ENCODE measurements around the gene EPN1. TPM values are rescaled to one million over a fixed set of nuclear protein-coding genes. Genes with fewer than 3 reads are reported as not detected.

Gene EPN1
- total and polyA plus RNA-seq, 9 of the 15 experiments (the other 6 are each of a cell fraction or from before 2014, with no cell fraction given): 0.08 to 138 (median 12.7) TPM

GRCh38 chr19:55648585-55649267 lies 26.3 kb upstream of the EPN1 start:
- H2AFZ ChIP-seq (ENCODE audit: low read depth, low read length): peak overlapping the region; percentile 95
- POLR2A ChIA-PET: interaction anchor here (0.6 to 1.8 kb wide), 6 partner anchors 11 to 612 kb away, joined by 3 to 7 read pairs (median 4); no protein-coding TSS in a partner anchor
- TF ChIP-seq ZZZ3 (IDR thresholded peaks at IDR 0.05): no peak
- TF ChIP-seq HIVEP1 (CRISPR knock-in tag; IDR thresholded peaks at IDR 0.05): no peak
- TF ChIP-seq ZNF165 (CRISPR knock-in tag; IDR thresholded peaks at IDR 0.05; ENCODE audit: borderline replicate concordance): 0 out of 2 replicates have a peak, but pooled peaks have one; percentile 4
- TF ChIP-seq, protein P1, sequence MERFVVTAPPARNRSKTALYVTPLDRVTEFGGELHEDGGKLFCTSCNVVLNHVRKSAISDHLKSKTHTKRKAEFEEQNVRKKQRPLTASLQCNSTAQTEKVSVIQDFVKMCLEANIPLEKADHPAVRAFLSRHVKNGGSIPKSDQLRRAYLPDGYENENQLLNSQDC (CRISPR knock-in tag; IDR thresholded peaks at IDR 0.05): no peak
- TF ChIP-seq CCAR2 (IDR thresholded peaks at IDR 0.05; ENCODE audit: low read depth, low read length): no peak
- no peak for TF ChIP-seq KAT7 (CRISPR knock-in tag; IDR thresholded peaks at IDR 0.05; ENCODE audit: borderline replicate concordance)
- no peak for TF ChIP-seq MAX (CRISPR knock-in tag; IDR thresholded peaks at IDR 0.05)
- TF ChIP-seq, protein P2, sequence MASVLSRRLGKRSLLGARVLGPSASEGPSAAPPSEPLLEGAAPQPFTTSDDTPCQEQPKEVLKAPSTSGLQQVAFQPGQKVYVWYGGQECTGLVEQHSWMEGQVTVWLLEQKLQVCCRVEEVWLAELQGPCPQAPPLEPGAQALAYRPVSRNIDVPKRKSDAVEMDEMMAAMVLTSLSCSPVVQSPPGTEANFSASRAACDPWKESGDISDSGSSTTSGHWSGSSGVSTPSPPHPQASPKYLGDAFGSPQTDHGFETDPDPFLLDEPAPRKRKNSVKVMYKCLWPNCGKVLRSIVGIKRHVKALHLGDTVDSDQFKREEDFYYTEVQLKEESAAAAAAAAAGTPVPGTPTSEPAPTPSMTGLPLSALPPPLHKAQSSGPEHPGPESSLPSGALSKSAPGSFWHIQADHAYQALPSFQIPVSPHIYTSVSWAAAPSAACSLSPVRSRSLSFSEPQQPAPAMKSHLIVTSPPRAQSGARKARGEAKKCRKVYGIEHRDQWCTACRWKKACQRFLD (CRISPR knock-in tag; IDR thresholded peaks at IDR 0.05): no peak
- TF ChIP-seq BRD9 (IDR thresholded peaks at IDR 0.05; ENCODE audit: low read depth, partially characterized antibody): no peak
- TF ChIP-seq, protein P3, sequence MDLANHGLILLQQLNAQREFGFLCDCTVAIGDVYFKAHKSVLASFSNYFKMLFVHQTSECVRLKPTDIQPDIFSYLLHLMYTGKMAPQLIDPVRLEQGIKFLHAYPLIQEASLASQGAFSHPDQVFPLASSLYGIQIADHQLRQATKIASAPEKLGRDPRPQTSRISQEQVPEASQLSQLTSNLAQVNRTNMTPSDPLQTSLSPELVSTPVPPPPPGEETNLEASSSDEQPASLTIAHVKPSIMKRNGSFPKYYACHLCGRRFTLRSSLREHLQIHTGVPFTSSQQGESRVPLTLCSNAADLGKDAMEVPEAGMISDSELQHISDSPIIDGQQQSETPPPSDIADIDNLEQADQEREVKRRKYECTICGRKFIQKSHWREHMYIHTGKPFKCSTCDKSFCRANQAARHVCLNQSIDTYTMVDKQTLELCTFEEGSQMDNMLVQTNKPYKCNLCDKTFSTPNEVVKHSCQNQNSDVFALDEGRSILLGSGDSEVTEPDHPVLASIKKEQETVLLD (IDR thresholded peaks at IDR 0.05): no peak
- TF ChIP-seq, protein P4, sequence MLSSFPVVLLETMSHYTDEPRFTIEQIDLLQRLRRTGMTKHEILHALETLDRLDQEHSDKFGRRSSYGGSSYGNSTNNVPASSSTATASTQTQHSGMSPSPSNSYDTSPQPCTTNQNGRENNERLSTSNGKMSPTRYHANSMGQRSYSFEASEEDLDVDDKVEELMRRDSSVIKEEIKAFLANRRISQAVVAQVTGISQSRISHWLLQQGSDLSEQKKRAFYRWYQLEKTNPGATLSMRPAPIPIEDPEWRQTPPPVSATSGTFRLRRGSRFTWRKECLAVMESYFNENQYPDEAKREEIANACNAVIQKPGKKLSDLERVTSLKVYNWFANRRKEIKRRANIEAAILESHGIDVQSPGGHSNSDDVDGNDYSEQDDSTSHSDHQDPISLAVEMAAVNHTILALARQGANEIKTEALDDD (IDR thresholded peaks at IDR 0.05): no peak
- TF ChIP-seq ZNF24 (IDR thresholded peaks at IDR 0.05): no peak
- TF ChIP-seq VEZF1 (CRISPR knock-in tag; IDR thresholded peaks at IDR 0.05): peak; percentile 1
- no peak for TF ChIP-seq ZNF668 (CRISPR knock-in tag; IDR thresholded peaks at IDR 0.05)
- no peak for TF ChIP-seq ZNF695 (CRISPR knock-in tag; IDR thresholded peaks at IDR 0.05)
- no peak for TF ChIP-seq EGR1 (conservative IDR thresholded peaks at IDR 0.05)
- TF ChIP-seq SIX5 (IDR thresholded peaks at IDR 0.05; ENCODE audit: borderline replicate concordance in 1 of 2, insufficient read depth in 1 of 2, low read depth in 1 of 2, low read length in 2 of 2): no peak

More at GRCh38 chr19:55648585-55649267, 26.3 kb upstream of the EPN1 start:
- peaks cover 22 to 80% of the 10 kb centered on the region in 2 experiments; a peak in 4 of 5 replicates for H3K4me1 ChIP-seq (replicated peaks in 1 of 2; ENCODE audit: control insufficient read depth in 2 of 2, insufficient read depth in 2 of 2, low read length in 2 of 2)
- 16% methylated on average over 14 of the region's 25 CpGs for WGBS (ENCODE audit: insufficient coverage, low coverage, missing lambda C conversion rate)
- intact Hi-C loops (cut with micrococcal nuclease): no loop called here
- in situ Hi-C loops (cut with MboI): loop anchor here (25.0 kb wide), 2 partner anchors 511 to 664 kb away; partner anchors contain the start of genes TNNT1 and ZSCAN5A
- BruUV-seq (replicated peaks): no TSS peak
- no peaks in the 10 kb centered on the region for H3K9me1 ChIP-seq (ENCODE audit: control insufficient read depth, insufficient read depth, low read length)
- H3K36me3 ChIP-seq (ENCODE audit: control insufficient read depth, insufficient read depth, low read length): peaks cover 48% of the 10 kb centered on the region; the same call in 2 of the 3 replicates
- ATAC-seq (peak; percentile 3), FAIRE-seq (no peak), DNase-seq (ENCODE audit: extremely low read depth in 1 of 4, low spot score in 3 of 4) (no peak)
- peak overlapping the region; percentile 90 for H3K4me2 ChIP-seq (ENCODE audit: insufficient read depth, low read length)
- H3K9me3 ChIP-seq (replicated peaks; ENCODE audit: control insufficient read depth, insufficient read depth, low read depth, low read length): no peaks in the 10 kb centered on the region
- H3K9ac ChIP-seq (ENCODE audit: insufficient read depth in 1 of 2, low read depth in 2 of 2, low read length in 2 of 2): peak overlapping the region; percentile 89 to 98
- CTCF ChIA-PET (ENCODE audit: low intra/inter-chr PET ratio): no interaction called here
- H3K27me3 ChIP-seq (ENCODE audit: control insufficient read depth in 2 of 2, insufficient read depth in 2 of 2, low read length in 2 of 2): no peaks in the 10 kb centered on the region
- peak overlapping the region; percentile 90 for H3K27ac ChIP-seq (ENCODE audit: extremely low read depth, low read depth, low read length)
- H3K4me3 ChIP-seq: peak overlapping the region; percentile 68
- peaks cover 51% of the 10 kb centered on the region for H3K79me2 ChIP-seq (ENCODE audit: control insufficient read depth, insufficient read depth, low read length)
- H4K20me1 ChIP-seq (replicated peaks; ENCODE audit: control insufficient read depth, insufficient read depth, low read length): no peaks in the 10 kb centered on the region
